Rectal smooth muscle tissue (tissue), 1 donor: Measurements from ENCODE around the gene BTBD9.

ENCODE experiments used
- H3K27ac ChIP-seq: one replicate; pipeline ENCODE4 v1.7.0; 2013; ENCODE audit warnings: low read depth, low read length, inconsistent platforms
- H3K27me3 ChIP-seq: one replicate; pipeline ENCODE4 v1.7.0; 2013; ENCODE audit warnings: low read length; ENCODE audit not compliant: control insufficient read depth, insufficient read depth
- H3K36me3 ChIP-seq: one replicate; pipeline ENCODE4 v1.7.0; 2013; ENCODE audit warnings: low read length; ENCODE audit not compliant: control insufficient read depth, insufficient read depth
- H3K4me1 ChIP-seq: one replicate; pipeline ENCODE4 v1.7.0; 2013; ENCODE audit warnings: low read length; ENCODE audit not compliant: control insufficient read depth, insufficient read depth
- H3K4me3 ChIP-seq: one replicate; pipeline ENCODE4 v1.7.0; 2013; ENCODE audit warnings: low read length
- H3K9ac ChIP-seq: one replicate; pipeline ENCODE4 v1.7.0; 2013; ENCODE audit warnings: low read length

The BTBD9 gene

DNA sequence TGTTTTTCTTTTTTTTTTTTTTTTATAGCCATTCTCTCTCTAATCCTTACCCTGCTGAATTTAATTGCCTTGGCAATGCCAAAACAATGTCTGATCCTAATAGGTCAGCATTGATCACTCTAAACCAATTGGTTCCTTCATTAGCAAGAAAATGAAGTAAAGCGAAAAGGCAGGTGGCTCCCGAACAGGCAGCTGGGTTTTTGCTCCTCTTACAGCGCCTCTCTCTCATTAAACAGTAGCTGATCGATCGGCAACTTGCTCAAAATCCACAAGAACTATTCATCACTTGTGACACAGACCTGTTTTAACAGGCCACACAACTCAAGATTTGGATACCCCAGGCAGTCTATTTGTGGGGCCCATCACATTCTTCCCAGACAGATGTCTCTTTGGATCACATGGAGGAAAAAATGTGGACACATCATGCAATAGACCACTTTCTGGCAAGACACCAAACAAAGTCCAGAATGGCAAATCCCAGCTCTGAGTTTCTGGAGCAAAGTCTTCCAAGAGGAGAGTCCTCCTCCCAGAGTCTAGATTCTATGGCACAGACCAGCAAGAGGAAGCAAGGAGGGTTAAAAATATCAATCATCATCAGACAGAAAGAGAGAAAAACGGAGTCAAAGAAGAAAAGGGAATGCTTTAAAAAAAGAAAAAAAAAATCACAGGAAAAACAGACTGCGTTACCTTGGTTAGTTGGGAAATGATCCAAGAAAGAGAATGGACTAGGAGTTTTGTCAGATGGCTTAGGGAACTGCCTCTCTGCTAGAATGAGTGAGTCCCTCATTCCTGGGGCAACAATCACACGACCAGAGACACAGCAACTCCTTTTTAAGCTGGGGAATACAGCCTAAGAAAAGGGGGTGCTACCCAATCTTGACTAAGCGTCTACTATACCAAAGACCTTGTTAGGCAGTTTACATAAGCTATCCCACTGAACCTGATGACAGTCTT is 247.8 kb downstream of the BTBD9 start:
- Histone ChIP-seq H3K4me3 (no peak overlapping the region), H3K27ac (no peak overlapping the region)

DNA sequence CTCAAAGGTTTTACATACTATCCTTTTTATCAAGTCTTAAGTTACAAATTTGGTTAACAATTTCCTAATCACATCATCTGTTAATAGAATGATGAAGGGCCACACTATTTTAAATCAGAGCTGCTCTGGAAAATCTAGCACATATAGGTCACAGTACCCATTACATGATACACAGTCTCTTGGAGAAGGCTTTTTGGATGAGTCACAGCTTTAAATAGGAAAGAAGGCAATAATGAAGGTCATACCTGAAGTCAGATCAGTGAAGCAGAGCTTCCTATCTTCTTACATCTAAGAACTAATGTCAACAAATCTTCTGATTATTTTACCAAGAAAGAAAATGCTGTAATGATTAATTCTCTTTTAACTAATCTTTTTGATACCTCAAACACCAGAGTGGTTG is 248.5 kb downstream of the BTBD9 start:
- no peaks in the 10 kb centered on the region for H3K27me3 ChIP-seq
- H3K36me3 ChIP-seq = no peaks in the 10 kb centered on the region
- no peak overlapping the region for H3K9ac ChIP-seq
- H3K4me1 ChIP-seq = no peaks in the 10 kb centered on the region
- H3K27ac ChIP-seq = no peak overlapping the region
- no peak overlapping the region for H3K4me3 ChIP-seq

More for the DNA sequence above, 247.8 kb downstream of the BTBD9 start:
- no peak overlapping the region for H3K9ac ChIP-seq
- no peaks in the 10 kb centered on the region for H3K4me1 ChIP-seq
- no peaks in the 10 kb centered on the region for H3K36me3 ChIP-seq
- H3K27me3 ChIP-seq = no peaks in the 10 kb centered on the region

DNA sequence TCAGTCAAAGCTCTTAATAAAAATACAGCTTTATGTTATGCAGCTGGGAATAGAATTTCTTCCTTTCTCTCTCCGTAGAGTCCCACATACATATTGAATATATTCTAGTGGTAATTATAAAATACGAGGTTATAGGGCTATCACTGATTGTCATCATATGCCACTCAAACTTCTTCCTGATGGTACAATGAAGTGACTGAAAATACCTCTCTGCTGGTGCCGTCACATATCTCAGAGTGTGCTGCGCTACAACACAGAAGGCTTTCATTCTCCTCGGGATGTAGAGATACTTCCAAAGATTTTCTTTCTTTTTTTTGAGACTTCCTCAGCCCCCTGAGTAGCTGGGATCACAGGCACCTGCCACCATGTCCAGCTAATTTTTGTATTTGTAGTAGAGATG is 249.9 kb downstream of the BTBD9 start:
- Histone ChIP-seq H3K27me3 (no peaks in the 10 kb centered on the region), H3K27ac (no peak overlapping the region), H3K9ac (no peak overlapping the region), H3K4me1 (no peaks in the 10 kb centered on the region), H3K4me3 (no peak overlapping the region), H3K36me3 (no peaks in the 10 kb centered on the region)

DNA sequence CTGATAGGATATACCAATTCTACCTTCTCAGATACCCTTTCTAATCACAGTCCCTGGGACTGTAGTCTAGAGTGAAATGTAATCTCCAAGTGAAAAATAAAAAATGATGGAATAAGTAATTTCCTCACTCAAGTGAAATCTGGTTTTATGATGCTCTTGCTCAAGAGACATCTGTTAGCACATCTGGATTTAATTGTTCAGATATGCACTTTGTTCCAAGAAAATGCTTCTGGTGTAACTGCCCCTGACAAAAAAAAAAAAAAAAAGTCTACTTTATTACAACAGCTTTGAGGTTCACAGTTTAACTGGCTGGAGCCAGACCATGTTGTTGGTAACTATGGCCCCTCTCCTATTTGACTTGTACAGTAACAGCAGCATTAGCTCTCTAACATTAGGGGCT is 251.8 kb downstream of the BTBD9 start:
- Histone ChIP-seq H3K27me3 (no peaks in the 10 kb centered on the region), H3K27ac (no peak overlapping the region), H3K4me1 (no peaks in the 10 kb centered on the region), H3K9ac (no peak overlapping the region), H3K4me3 (no peak overlapping the region), H3K36me3 (no peaks in the 10 kb centered on the region)

DNA sequence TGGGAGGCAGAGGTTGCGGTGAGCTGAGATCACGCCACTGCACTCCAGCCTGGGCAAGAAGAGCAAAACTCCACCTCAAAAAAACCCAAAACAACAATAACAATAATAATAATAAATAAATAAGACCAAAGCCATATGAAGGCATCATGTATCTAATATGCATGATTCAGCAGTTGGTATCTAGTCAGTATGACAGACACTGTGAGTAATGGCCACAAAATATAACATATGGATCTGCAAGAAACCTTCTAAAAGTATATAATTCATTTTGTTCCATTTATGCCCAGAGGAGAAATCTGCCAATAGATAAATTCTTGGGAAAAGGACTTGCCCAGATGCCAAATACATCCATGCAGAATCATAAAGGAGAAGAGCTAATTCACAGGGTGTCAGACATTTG is 252.3 kb downstream of the BTBD9 start:
- no peak overlapping the region for H3K9ac ChIP-seq
- H3K27me3 ChIP-seq = no peaks in the 10 kb centered on the region
- H3K27ac ChIP-seq = no peak overlapping the region
- H3K4me1 ChIP-seq = no peaks in the 10 kb centered on the region
- H3K4me3 ChIP-seq = no peak overlapping the region
- no peaks in the 10 kb centered on the region for H3K36me3 ChIP-seq

DNA sequence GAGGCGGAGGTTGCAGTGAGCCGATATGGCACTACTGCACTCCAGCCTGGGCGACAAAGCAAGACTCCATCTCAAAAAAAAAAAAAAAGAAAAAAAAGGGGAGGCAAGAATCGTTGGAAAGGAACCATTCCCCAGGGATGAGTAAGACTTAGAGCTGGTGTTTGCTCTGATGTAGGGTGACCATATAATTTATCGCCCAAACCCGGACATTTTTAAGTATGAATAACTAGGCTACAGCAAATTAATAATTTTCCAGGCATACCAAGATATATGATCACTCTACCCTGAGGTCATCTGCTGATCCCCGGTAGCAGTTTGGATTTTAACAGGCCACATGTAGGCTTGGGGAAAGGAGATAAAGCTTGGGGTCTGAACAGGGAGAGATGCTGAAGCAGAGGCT is 260.9 kb downstream of the BTBD9 start:
- Histone ChIP-seq H3K27ac (no peak overlapping the region), H3K27me3 (no peaks in the 10 kb centered on the region), H3K9ac (no peak overlapping the region), H3K4me3 (no peak overlapping the region), H3K36me3 (no peaks in the 10 kb centered on the region), H3K4me1 (no peaks in the 10 kb centered on the region)

DNA sequence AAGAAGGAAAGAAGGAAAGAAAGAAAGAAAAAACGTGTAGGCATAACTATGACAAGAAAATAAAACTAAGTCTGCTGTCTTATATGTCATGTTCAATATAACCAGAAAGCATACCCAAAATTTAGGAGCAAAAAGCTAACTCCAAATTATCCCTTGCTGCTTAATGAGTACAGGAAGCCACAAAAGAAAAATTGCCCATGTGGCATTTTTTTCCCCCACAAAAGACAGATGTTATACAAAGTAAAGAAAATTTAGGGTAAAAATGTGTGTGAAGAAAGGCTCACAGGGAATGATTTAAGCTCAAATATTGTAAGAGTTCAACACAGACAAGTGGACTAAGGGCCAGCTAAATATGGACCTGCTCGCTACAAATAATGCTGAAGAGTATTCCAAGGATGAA is 263.8 kb downstream of the BTBD9 start:
- Histone ChIP-seq H3K36me3 (no peaks in the 10 kb centered on the region), H3K27me3 (no peaks in the 10 kb centered on the region), H3K4me1 (peaks cover 6% of the 10 kb centered on the region), H3K4me3 (no peak overlapping the region), H3K9ac (no peak overlapping the region), H3K27ac (no peak overlapping the region)

DNA sequence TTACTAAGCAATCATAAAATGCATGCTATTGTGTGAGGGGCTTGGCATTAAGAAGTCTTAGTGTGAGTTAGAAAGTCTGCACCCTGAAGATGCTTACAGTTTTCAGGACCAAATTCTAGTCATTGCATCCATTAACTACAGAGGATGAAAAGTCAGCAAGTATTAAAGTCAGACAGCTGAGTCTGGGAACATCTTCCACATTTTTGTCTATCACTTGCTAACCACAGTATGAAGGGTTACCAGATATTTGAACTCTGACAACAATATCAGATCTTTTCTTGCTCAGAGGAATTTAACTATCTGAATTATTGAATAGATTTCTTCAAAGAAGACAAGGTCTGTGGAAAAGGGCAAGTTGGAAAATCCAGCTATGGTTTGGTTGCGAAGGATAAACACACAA is 264.4 kb downstream of the BTBD9 start:
- no peak overlapping the region for H3K9ac ChIP-seq
- H3K4me1 ChIP-seq = peaks cover 11% of the 10 kb centered on the region
- H3K36me3 ChIP-seq = no peaks in the 10 kb centered on the region
- H3K27me3 ChIP-seq = no peaks in the 10 kb centered on the region
- H3K27ac ChIP-seq = no peak overlapping the region
- H3K4me3 ChIP-seq = no peak overlapping the region

DNA sequence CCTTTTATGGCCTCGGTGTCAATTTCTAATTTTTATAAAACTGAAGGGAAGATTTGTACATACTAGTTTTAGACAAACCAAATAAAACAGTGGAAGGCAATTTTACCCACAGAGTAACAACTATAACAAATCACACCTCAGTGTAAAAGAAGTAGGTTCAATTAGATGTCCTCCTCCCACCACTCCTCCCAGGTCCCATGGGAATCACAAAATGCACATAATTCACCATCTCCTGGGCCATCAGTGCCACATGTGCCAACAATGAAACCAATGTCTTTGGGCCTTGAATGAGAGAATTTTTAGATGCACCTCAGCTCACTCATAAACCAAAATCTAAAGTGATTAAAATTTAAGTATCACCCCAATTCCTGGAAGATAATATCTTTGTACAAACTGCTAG is 267.8 kb downstream of the BTBD9 start:
- no peak overlapping the region for H3K9ac ChIP-seq
- no peaks in the 10 kb centered on the region for H3K27me3 ChIP-seq
- peaks cover 13% of the 10 kb centered on the region for H3K4me1 ChIP-seq
- H3K27ac ChIP-seq = no peak overlapping the region
- H3K36me3 ChIP-seq = no peaks in the 10 kb centered on the region
- no peak overlapping the region for H3K4me3 ChIP-seq

DNA sequence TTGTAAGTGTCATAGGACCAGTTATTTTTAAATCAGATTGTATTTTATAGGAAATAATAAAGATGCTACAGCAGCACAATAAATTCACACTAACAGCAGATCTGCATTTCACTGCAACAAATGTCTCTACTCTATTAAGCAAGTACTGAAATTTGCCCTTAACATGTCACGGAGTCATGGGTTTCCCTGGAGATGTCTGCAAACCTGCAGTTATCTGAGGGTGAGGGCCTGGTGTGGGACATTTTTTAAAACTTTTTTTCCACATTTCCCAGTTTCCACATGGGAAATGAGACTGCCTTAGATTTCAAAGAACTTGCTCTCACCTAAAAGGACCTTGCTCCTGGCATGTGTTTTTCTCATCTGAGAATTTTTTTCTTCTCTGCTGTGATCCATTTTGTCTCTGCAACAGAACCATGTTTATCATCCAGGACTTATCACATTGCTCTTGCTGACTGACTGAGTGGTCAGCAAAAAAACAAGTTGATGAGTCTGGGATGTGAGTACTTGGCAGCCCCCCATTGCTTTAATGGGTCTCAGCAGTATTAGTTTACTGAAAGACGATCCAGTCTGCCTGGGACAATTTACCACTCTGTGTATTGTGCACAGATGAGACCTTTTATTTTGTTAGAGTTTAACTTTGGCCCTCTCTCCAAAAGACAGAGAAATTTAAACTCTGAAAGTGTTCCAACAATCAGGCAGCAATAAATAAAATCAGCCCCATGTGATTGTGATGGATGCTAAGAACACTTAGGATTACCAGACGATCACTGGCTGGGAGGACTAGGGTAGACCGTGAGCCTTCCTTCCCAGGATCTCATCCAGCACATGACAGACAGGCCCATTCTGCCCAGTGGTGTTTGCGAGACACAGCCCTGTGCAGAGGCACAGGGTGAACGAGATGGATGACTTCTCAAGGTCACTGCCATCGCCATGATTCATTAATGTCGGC is 268.8 kb downstream of the BTBD9 start:
- Histone ChIP-seq H3K4me3 (no peak overlapping the region), H3K4me1 (peaks cover 13% of the 10 kb centered on the region), H3K27ac (no peak overlapping the region), H3K27me3 (no peaks in the 10 kb centered on the region), H3K9ac (no peak overlapping the region), H3K36me3 (no peaks in the 10 kb centered on the region)

DNA sequence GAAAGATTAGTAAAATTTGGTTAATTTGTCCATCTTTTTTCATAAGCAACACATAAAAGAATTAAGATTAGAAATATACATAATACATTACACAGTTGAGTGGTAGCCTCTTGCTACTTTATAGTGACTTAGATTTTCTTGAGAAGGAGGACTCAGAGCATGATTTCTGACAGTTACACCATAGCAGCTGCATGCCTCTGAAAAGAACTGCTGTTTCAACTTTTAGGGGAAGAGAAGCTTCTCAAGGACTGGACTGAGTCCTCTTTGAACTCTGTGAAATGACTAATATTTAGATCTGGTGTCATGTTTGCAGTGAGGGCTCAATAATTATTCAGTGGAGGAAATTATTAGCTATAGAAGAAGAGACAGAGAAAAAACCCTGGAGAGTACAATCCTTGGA is 272.5 kb downstream of the BTBD9 start:
- Histone ChIP-seq H3K9ac (no peak overlapping the region), H3K36me3 (no peaks in the 10 kb centered on the region), H3K27ac (no peak overlapping the region), H3K4me1 (peaks cover 13% of the 10 kb centered on the region), H3K27me3 (no peaks in the 10 kb centered on the region), H3K4me3 (no peak overlapping the region)

DNA sequence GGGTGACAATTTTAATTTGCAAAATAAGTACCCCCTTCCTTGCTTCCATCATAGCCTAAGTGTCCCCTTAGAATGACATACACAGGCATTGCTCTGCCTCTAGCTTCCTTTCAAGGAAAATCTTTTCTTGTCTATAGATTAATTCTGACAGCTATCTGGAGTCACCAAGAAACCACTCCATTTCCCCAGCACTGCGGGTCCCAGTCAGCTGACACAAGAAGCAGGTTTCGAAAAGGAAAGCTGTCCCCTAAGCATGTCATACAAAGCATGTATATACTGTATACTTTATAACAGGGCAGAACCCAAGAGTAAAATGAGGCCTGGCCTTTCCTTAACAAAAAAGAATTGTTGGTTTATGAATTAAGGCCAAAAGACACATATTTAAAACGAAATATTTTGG is 273.5 kb downstream of the BTBD9 start:
- Histone ChIP-seq H3K4me1 (peaks cover 10% of the 10 kb centered on the region), H3K4me3 (no peak overlapping the region)

More for the DNA sequence above, 273.5 kb downstream of the BTBD9 start:
- Histone ChIP-seq H3K27me3 (no peaks in the 10 kb centered on the region), H3K27ac (no peak overlapping the region), H3K36me3 (no peaks in the 10 kb centered on the region), H3K9ac (no peak overlapping the region)
